EH (cell line): ENCODE data around the gene RNF6.
"Not testable (repeated sequence)": the region's sequence is repeated elsewhere in the genome, so short reads cannot be mapped to it uniquely, and the experiment has no call there.

ENCODE experiments used
- DNase-seq: peaks from one replicate; pipeline ENCODE4 v3.0.0-alpha.2; 2015; ENCODE audit warnings: low read depth

Gene RNF6

DNA sequence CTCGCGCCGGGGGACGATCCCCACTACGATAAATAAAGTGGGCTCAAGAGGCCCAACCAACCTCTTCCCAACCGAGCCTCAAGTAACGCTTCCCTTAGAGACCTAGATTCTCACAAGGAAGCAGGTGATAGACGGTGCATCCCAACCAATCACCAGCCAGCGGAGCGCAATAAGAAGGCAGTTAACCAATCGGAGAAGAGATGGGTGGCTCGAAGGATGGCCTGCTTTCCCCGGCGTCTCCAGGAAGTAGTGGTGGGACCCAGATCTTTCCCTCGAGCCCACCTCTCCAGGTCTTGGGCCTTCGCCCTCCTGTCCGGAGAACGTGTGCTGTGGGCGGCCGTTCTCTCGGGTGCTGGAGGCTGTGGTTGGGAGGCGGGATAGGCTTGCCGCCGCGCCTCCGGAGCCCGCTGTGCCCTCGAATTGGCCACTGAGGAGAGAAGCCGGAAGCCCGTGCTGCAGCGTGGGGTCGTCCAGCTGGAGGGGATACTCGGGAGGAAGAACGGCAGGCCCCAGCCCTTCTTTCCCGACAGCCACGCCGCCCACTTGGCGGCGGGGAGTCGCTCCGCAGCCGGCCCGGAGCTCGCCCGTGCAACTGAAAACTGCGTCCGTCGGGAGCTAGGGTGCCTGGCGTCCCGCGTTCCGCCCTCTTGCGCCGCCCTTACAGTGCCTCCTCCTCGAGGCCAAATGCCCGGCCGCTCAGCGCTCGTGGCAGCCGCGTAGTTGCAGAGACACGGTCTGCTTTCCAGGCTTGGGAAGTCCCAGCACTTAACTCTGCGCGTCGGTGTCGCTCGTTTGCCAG is at the start of gene RNF6:
Gene RNF6, minus strand, starts transcription at position 594 of the 799 bp plus-strand sequence. CDS start 2,665 bp downstream, outside the sequence.
- peak; percentile 99 for DNase-seq

DNA sequence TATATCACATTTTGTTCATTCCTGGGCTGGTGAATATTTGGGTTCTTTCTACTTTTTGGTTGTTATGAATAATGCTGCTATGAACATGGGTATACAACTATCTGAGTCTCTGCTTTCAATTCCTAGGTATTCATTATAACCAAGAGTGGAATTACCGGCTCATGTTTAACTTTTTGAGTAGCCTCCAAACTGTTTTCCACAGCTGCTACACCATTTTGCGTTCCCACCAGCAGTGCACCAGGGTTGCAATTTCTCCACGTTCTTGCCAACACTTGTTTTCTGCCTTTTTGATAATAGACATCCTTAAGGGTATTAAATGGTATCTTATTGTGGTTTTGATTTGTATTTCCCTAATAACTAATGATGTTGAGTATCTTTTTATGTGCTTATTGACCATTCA is 48.6 kb upstream of the RNF6 start:
- no peak for DNase-seq

DNA sequence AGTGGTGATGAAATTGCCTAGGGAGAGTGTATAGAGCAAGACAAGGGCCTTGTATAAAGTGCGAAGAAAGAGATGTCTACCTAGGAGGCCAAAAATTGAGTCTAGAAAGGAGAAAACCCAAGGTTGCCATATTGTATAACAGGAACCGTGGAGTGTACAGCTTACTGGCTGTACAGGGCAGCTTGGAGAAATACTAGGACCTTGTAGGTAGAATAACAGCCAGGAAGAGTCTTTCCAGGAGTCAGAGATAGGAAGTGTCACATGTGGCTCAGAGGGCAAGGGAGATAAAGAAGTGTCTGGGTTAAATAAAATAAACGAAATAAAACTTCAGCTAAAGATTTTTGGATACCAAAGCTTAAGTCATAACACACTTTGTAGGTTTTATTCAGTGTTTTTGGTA is 44.2 kb upstream of the RNF6 start:
- DNase-seq = no peak

DNA sequence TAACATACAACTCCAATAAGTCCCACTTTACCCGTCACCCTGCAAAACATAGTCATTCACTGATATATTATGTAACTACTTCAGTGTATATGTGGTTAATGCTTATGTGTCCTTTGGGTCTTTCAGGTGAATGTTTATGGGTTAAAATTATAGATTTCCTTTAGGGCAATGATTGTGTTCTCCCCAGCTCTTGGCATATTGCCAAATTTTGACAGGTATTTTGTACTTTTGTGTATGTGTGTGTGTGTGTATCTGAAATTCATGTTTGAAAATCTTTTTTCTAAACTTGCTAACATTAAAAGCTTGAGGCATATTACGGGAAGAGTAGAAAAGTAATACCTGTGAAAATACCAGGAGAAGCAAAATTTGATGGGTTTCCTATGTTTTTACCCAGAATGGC is 40.0 kb upstream of the RNF6 start:
- no peak for DNase-seq

DNA sequence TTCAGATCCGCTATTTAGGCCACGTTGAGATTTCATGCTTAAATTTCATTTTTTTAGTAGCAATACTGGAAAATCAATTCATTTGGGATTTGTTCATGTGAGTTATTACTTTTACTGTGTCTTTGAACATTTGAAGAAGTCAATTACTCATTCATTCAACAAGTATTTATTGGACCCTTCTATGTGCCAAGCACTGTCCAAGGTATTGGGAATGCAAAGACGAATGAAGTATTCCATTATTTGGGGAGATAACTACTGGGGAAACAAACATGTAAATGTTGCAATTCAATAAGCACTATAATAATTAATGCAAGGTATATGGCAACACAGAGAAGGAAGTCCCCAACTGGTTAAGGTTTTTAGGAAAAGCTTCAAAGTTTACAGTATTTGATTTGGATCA is 37.5 kb upstream of the RNF6 start:
- no peak for DNase-seq

DNA sequence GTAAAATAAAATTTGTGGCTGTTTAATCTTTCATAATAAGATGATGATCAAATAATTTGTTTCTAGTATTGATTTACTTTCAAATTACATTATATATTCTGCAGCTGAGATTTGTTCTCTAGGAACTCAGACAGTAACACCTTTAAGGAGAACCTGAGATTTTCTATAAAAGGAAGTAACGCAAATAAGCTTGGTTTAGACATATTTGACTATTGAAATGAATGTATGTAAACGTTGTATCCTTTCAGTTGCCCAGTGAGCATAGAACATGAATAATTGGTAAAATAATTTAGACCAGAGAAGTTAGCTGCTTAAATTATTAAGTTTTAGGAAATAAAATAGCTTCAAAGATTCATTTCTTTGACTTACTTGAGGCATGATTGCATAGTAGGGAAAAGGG is 34.9 kb upstream of the RNF6 start:
- DNase-seq = no peak

DNA sequence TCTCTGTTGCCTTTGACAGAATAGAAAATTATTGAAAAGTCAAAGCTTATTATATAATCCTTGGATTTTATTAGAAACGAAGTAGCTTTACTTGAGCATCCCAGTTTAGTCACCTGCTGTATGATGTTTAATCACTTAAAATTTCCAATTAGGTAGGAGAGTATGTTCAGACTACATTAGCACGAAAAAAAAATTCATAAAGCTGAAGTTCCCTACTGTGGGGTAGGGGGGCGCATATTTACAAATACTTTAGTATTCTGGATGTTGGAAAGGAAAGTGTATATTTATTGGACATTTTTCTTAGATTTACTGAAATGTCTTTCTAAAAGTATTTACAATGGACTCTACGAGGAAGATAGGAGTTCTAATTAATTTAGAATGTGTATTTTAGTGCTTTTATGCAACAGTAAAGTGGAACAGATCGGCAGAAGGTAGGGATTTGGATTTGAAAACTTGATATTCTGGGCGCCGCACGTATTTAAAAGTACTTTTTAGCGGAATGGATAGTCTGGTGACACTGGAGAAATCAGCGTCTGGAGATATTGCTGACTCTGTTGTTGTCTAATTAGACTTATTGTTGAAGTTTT is 33.7 kb upstream of the RNF6 start:
- DNase-seq = peak; percentile 9

DNA sequence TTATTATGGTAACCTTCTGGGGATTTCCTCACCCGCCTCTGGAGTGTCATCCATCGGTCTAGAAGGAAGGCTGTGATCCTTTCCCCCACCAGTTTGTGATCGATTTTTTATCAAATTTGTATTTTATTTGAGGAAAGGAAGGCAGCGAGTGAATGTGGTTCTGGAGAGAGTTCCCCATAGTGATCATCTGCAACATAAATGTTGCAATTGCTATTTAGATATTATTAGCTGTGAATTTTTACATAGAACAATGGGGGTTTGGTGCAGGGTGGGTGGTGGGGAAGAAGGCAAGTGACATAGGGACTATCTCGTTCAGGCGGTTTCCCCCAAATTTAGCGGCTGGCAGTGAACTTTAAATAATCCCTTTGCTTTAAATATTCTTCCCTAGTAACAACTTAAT is 33.0 kb upstream of the RNF6 start:
- no peak for DNase-seq

DNA sequence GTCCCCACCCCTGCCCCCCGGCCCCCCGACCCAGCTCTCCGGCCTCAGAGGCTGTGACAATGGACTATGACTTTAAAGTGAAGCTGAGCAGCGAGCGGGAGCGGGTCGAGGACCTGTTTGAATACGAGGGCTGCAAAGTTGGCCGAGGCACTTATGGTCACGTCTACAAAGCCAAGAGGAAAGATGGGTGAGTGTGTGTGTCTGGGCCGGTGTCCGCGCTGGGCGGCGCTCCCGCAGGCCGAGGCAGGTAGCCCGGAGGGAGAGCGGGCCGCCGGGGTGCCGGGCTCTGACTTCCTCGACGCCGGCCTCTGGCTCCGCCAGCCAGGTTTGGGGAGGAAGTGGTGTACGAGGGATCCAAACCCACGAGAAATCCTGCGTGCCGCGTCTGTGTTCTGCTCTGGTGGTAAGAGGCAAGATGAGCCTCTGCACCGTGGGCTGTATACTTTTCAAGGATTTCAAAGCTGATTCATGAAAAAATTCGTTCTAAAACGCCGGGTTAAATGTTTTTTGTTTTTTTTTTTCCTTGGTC is 32.5 kb upstream of the RNF6 start:
- DNase-seq = peak; percentile 48

DNA sequence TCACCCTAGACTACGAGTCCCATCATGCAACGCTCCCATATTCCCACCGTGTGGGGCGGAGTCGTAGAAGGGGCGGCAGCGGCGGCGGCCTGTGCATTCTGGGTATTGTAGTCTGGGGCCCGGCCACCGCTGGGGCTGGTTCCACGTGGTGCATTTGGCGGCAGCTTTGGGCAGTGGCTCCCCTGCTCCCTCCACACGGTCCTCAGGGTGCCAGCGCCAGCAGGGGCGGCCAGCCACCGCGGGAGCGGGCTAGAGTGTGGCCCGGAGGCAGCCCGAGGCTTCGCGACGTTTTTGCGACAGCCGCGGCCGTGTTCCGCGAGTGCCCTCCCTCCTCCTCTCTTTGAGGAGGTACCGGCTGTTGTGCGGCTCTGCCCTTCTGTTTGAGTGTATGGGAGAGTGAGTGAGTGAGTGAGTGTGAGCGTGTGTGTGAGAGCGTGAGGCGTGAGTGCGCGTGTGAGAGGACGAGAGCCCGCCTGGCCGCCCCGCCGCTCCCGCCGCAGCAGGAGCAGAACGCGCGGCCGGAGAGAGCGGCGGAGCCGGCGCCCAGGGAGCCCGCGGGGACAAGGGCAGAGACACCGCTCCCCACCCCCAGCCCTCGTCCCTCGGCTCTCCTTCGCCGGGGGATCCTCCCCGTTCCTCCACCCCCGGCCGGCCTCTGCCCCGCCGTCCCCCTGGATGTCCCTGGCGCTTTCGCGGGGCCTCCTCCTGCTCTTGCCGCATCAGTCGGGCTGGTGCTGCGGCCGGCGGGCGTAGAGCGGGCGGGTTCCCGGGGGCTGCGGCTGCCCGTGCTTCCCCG is 31.9 kb upstream of the RNF6 start, which contains the start of gene CDK8:
Gene CDK8, plus strand, starts transcription at position 343 of the 796 bp plus-strand sequence. CDS start 513 bp downstream, outside the sequence.
- DNase-seq = peak; percentile 88

DNA sequence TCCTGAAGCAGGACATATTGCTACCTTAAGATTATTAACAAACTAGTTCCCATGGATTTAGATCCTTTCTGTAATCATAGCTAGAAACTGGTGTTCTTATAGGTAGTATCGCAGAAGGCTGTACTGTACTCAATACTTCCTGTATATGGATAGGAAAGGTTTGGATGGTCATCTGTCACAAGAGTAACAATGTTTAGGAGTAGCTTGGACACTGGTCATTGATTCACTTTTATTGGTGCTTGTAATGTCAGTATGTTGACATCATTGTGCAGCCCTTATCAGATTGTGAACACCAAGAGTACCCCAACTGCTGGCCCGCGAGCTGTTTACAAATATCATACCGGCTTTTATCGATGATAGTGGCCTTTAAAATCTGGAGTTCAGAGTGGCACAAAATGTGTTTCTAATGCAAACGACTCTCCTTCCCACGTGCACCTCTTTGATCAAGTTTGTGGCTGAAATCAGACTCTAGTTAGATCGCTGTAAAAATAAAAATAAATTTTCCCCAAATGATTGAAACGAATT is 31.2 kb upstream of the RNF6 start:
- no peak for DNase-seq

DNA sequence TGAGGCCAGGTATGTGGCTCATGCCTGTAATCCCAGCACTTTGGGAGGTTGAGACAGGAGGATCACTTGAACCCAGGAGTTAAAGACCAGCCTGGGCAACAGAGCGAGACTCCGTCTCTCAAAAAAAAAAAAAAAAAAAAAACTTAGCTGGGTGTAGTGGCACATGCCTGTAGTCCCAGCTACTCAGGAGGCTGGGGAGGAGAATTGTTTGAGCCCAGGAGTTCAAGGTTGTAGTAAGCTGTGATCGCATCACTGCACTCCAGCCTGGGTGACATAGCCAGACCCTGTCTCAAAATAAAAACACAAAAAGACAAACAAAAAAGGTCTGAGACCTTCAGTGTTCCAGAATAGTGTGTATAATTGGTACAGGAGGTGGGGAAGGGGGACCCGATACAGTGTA is 29.9 kb upstream of the RNF6 start:
- not testable (repeated sequence) for DNase-seq

DNA sequence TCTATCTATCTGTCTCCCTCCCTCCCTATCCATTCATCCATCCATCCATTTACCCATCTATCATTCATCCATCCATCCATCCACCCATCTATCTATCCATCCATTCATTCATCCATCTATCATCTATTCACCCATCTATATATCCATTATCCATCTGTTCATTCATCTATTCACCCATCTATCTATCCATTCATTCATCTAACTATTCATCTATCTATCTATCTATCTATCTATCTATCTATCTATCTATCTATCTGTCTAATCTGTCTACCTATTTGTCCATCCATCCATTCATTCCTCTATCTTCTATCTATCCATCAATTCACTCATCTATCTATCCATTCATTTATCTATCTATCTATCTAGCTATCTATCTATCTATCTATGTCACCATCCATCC is 27.4 kb upstream of the RNF6 start:
- no peak for DNase-seq

DNA sequence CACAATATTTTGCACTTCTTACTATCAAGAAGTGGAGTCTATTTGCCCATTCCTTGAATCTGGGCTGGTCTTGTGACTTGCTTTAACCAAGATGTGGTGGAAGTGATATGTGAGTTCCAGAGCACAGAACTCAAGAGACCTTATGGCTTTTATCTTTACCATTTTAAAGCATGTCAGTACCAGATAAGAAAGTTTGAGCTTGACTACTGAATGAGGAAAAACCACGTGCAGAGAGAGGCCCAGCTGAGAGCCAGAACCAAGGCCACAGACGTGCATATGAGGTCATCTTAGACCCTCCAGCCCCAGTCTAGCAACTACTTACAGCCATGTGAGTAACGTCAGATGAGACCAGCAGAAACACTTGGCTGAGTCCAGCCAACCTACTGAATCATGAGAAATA is 25.5 kb upstream of the RNF6 start:
- DNase-seq = no peak

DNA sequence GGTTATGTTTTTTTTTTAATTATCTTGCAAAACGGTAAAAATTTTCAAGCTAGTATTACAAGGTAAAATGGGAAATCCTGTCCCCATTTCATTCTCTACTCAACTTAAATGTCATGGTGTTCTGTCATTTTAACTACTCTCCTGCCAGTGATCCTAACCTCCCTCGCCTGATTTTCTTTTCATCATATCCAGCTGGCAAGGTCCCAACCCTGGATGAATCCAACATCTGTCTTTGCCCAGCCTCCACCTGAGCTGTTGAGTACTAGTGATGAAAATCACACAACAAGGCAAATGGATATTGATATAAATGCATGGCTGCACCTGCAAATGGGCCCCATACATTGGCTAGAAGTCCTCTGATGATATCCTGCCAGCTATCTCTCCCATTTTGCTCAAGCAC is 24.9 kb upstream of the RNF6 start:
- no peak for DNase-seq

DNA sequence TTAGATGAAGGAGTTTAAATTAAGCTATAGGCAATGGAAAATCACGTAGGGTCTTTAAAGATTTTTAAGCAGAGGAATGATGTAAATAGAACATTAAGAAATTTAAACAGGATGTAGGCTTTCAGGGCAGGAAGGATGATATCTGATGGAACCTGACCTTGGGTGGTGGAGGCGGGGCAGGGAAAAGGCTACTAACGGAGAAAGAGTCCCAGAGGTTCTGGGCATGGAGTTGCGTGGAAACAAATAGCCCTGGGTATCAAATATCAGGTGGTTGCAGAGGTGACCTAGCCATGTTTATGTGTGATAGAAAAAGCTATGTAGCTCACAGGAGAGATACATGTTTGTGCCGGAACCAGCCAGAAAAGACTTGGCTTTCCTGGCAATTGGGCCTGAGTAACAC is 24.0 kb upstream of the RNF6 start:
- no peak for DNase-seq

DNA sequence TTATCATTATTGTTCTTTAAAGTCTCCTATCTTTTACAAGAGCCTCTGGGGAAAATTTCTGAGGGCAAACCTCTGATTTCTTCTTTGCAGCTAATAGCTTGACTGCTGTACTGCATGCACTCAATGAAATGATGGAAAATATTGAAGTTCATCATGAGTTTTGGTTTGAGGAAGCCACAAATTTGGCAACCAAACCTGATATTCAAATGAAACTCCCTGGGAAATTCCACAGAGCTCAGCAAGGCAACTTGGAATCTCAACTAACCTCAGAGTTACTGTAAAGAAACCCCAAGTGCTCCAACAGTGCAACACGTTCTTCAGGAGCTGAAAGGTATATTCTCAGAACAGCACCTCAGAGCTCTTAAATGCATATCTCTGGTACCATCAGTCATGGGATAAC is 14.2 kb upstream of the RNF6 start:
- no peak for DNase-seq

DNA sequence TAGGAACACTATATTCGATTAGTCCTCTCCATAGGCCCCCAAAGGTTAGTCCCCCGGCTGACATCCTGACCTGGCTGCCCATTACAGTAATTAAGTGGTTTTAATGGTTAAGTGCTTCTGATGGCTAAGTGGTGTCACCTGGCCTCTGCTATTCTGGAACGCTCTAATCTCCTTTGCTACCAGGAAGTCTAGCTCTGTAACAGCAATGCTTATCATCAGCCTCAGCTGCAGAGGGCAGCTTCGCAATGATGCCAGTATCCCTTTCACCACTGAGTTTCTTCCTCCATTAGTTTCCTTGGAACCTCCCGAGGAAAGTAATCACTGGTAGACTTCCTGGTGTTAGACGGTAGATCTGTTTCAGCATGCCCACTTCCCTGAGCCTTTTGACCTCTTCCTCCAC is 8.6 kb upstream of the RNF6 start:
- DNase-seq = no peak

DNA sequence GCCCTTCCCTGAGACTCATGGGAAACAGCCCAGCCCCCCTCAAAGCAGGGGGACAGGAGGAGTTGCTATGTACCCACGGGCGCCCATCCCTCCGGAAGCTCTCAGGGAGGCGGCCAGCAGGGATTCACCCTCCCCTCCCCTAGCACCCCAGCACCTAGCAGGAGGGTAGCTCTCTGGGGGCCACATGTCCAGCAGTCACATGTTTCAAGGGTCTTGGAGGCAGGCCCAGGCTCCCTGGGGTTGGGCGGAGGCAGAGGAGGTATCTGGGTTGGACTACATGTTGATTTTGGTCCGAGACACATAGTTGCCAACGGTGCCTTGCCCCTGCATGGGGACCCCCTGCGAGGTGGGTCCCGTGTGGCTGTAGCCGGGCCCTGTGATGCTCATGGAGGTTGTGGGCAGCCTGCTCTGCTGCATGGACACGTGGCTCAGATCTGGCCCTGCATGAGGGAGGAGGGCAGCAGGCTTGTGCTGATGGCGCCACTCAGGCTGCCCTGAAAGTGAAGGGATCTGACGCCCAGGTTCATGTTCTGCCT is 7.0 kb upstream of the RNF6 start:
- DNase-seq = no peak

DNA sequence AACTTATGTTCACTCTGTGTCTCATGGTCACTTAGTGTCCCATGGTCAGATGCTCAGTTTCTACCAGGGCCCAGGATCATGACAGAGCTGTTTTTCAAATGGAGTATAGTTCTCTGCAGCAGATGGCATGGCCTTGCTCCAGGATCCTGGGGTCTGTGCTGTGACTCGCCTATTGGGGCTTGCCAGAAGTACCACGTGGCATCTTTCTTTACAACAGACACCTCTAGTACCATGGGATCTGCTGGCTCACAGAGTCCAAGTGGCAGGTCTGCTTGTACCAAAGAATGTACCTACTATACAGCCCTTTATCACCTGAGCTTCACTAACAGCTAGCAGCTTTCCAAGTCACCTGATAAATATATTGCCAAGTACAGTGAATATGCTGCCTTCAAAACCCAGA is 6.0 kb upstream of the RNF6 start:
- no peak for DNase-seq

DNA sequence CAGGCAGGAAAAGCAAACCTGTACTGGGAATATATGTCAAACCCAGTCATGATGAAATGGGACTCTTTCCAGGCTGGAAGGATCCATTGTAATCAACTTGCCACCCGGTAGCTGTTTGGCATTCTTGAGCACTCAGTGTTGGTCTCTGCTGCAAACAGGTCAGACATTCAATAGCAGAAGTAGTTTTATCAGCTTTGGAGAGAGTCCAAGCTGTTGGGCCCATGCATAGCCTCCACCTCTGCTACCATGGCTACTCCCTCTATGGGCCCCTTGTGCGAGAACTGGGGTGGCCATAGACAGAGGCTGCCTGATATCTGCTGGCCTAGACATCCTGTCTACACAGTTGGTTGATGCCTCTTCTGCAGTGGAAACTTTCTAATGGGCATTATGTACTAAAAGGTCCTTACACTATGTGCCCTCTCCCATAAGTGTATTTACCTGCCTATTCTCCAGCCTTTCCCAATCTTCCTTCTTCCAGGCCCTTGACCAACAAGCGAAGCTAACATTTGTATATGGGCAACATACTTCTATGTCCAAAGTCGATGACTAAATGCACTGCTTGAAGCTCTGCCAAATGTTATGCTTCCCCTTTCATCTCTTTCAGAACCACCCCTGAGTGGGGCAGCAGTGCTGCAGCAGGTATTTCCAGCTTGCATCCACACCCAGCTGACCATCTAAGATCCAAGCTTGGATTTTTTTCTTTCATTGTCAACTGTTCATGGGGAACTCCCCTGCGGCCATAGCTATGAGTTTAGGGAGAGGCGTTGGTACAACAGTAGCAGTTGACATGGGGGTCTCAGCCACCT is 5.3 kb upstream of the RNF6 start:
- DNase-seq = no peak
